CD1c-positive myeloid dendritic cell (primary cell): Measurements from ENCODE around the gene EXOSC1.
A peak's percentile ranks its signal among the peaks of the same experiment; 100 is the strongest.
"Not testable (repeated sequence)": the region's sequence is repeated elsewhere in the genome, so short reads cannot be mapped to it uniquely, and the experiment has no call there.

Experiments
- DNase-seq: peaks from one replicate; pipeline ENCODE4 v3.0.0-alpha.2; 2016; ENCODE audit errors: extremely low spot score

The EXOSC1 gene

GRCh38 chr10:97408496-97408992 is 37.3 kb downstream of the EXOSC1 start:
- DNase-seq: peak; percentile 67

GRCh38 chr10:97407952-97408248 is 37.9 kb downstream of the EXOSC1 start:
- no peak for DNase-seq

- DNase-seq: peak; percentile 84
These were observed 38.4 kb downstream of the EXOSC1 start for GRCh38 chr10:97407211-97407951.

GRCh38 chr10:97406483-97406882 is 39.3 kb downstream of the EXOSC1 start:
- DNase-seq: not testable (repeated sequence)

GRCh38 chr10:97406064-97406463 is 39.7 kb downstream of the EXOSC1 start:
- peak; percentile 86 for DNase-seq

- DNase-seq: no peak
These were observed 41.8 kb downstream of the EXOSC1 start for GRCh38 chr10:97404044-97404443.

- no peak for DNase-seq
These were observed 44.3 kb downstream of the EXOSC1 start for GRCh38 chr10:97401455-97401919.

GRCh38 chr10:97400665-97401454 is 44.9 kb downstream of the EXOSC1 start, which contains the start of gene RRP12:
Gene RRP12, minus strand, starts transcription at chr10:97401340. Its CDS starts 109 bp downstream, at chr10:97401231.
- peak; percentile 100 for DNase-seq

GRCh38 chr10:97399843-97400545 is 45.8 kb downstream of the EXOSC1 start:
- DNase-seq: peak; percentile 60

- DNase-seq: no peak
These were observed 49.8 kb downstream of the EXOSC1 start for GRCh38 chr10:97396056-97396455.

- DNase-seq: no peak
These were observed 52.7 kb downstream of the EXOSC1 start for GRCh38 chr10:97393034-97393573.

- peak; percentile 12 for DNase-seq
These were observed 55.7 kb downstream of the EXOSC1 start for GRCh38 chr10:97390091-97390490.

GRCh38 chr10:97388152-97388551 is 57.7 kb downstream of the EXOSC1 start:
- peak; percentile 43 for DNase-seq
